Astrocyte of the cerebellum (primary cell): ENCODE data around the gene NSMCE1.
A peak's percentile ranks its signal among the peaks of the same experiment; 100 is the strongest.
"Not testable (repeated sequence)": the region's sequence is repeated elsewhere in the genome, so short reads cannot be mapped to it uniquely, and the experiment has no call there.

Experiments
- DNase-seq: peaks from one replicate; pipeline ENCODE4 v3.0.0-alpha.2; 2011; ENCODE audit warnings: low read depth
- H3K4me3 ChIP-seq: 2 replicates; pipeline ENCODE4 v1.5.1; 2011; ENCODE audit warnings: mild to moderate bottlenecking, low read depth, low read length, moderate library complexity
- CTCF ChIP-seq: IDR thresholded peaks from 2 replicates; pipeline ENCODE4 v1.5.1; 2012; ENCODE audit warnings: low read length, low read depth, moderate library complexity, mild to moderate bottlenecking; ENCODE audit errors: missing control alignments
- in situ Hi-C: cut with HindIII; loops from 2 replicates; pipeline ENCODE4 v1.10.0; 2017; ENCODE audit warnings: low sequenced_read_pairs

NSMCE1 gene

GRCh38 chr16:27272076-27272475, 3.5 kb upstream of the NSMCE1 start:
- in situ Hi-C loops: no loop called here
- H3K4me3 ChIP-seq: no peak overlapping the region
- DNase-seq: no peak
- TF ChIP-seq CTCF: no peak

- no peak for TF ChIP-seq CTCF
- in situ Hi-C loops: no loop called here
- H3K4me3 ChIP-seq: no peak overlapping the region
- DNase-seq: no peak
These were observed 1.8 kb upstream of the NSMCE1 start for GRCh38 chr16:27270349-27270748.

- in situ Hi-C loops: no loop called here
- no peak for TF ChIP-seq CTCF
- H3K4me3 ChIP-seq: peak overlapping the region; percentile 80
- no peak for DNase-seq
These were observed 953 bp upstream of the NSMCE1 start for GRCh38 chr16:27269300-27270150.

- no peak overlapping the region for H3K4me3 ChIP-seq
- TF ChIP-seq CTCF: no peak
- in situ Hi-C loops: no loop called here
- DNase-seq: no peak
These were observed 1.4 kb downstream of the NSMCE1 start for GRCh38 chr16:27267037-27267677.

- in situ Hi-C loops: no loop called here
- no peak for TF ChIP-seq CTCF
- no peak overlapping the region for H3K4me3 ChIP-seq
- DNase-seq: no peak
These were observed 2.6 kb downstream of the NSMCE1 start for GRCh38 chr16:27265982-27266381.

- no peak for DNase-seq
- no peak for TF ChIP-seq CTCF
- in situ Hi-C loops: no loop called here
- no peak overlapping the region for H3K4me3 ChIP-seq
These were observed 4.4 kb downstream of the NSMCE1 start for GRCh38 chr16:27264151-27264550.

- H3K4me3 ChIP-seq, DNase-seq, in situ Hi-C loops: not testable (repeated sequence)
These were observed 5.6 kb downstream of the NSMCE1 start for GRCh38 chr16:27262904-27263423.
